GM19463 (cell line): ENCODE measurements around the gene PTPRN2.
"Not testable (repeated sequence)": the region's sequence is repeated elsewhere in the genome, so short reads cannot be mapped to it uniquely, and the experiment has no call there.

Experiments
- ATAC-seq: cut with Tn5 transposase; IDR thresholded peaks from one replicate; pipeline ENCODE4 v1.9.1; 2021; ENCODE audit warnings: mild to moderate bottlenecking, moderate library complexity; ENCODE audit not compliant: unreplicated experiment

Gene PTPRN2

DNA sequence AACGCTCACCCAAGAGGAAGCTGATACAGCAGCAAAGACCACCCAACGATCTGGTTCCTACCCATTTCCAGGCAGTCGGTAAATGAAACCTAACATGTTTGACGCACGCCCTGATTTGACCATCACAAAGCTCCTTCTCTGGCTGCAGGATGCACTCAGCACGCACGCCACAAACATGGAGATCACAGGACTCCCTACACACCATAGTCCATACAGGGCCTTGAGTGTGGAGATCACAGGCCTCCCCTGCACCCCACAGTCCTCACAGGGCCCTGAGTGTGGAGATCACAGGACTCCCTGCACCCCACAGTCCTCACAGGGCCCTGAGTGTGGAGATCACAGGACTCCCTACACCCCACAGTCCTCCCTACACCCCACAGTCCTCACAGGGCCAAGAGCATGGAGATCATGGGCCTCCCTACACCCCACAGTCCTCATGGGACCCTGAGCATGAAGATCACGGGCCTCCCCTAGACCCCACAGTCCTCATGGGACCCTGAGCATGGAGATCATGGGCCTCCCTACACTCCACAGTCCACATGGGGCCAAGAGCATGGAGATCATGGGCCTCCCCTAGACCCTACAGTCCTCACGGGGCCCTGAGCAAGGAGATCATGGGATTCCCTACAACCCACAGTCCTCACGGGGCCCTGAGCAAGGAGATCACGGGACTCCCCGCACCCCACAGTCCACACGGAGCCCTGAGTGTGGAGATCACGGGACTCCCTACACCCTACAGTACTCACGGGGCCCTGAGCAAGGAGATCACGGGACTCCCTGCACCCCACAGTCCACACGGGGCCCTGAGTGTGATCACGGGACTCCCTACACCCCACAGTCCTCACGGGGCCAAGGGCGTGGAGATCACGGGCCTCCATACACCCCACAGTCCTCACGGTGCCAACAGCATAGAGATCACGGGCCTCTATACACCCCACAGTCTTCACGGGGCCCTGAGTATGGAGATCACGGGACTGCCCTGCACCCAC, 841.6 kb downstream of the PTPRN2 start:
- no peak for ATAC-seq

DNA sequence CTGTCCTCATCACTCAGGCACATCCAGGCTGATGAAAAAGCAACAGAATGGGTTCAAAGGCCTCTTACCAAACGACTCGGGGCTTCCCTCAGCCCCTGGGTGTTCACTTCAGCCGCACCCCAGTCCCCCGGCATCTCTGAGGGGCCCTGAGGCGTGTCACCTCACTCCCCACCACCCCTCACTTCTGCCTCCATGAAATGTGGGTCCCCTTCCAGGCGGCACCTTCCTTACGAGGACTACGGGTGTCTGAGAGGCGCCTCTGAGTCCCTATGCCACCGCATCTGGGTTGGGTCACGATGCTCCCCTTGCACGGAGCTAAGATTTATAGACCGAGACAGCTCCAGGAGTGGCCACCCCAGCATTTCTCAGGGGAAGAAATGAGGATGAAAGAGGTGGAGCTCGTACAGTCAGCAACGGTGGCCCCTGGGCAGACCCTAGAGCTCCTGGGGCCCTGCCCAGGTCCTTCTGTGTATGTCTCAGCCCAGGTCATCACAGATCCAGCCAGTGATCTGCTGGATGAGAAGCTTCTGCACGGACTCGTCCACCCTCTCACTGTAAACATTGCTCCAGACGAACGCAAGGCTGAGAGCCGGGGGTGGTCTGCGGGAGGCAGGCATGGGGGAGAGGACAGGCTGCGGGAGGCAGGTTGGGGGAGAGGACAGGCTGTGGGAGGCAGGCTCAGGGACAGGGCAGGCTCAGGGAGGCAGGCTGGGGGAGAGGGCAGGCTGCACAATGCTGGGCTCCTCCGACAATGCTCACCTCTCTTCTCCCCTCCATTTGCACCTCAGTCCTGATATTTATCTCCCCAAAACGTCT, 842.6 kb downstream of the PTPRN2 start:
- ATAC-seq = no peak

DNA sequence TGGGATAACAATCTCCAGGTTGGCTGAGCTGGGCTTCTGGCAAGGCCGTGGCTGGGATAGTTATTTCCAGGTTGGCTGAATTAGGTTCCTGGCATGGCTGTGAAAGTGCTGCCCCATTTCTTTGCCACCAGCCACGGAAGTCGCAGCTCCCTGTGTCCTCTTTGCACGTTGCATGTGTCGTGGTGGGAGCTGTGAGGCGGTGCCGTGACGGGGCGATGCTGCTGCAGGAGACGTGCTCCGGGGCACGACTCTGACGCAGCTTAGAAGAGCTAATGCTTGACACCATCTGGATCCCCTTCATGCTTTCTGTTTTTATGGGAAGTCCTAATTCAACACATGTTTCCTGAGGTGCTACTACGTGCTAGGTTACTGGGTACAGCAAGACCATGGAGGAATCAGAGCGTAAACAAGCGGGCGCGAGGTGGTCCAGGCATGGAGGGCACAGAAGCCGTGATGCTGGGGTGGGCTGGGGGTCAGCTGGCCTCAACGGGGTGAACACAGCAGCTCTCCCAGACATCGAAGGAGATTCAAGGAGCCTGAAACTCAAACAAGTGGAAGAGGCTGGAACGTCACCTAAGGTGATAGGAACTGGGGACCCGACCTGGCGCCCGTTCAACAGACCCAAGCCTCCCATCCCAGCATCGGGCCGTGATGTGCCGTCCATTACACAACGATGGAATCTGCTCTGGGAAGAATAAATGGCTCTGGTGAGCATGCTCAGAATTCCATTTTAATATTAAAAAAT, 843.7 kb downstream of the PTPRN2 start:
- no peak for ATAC-seq

DNA sequence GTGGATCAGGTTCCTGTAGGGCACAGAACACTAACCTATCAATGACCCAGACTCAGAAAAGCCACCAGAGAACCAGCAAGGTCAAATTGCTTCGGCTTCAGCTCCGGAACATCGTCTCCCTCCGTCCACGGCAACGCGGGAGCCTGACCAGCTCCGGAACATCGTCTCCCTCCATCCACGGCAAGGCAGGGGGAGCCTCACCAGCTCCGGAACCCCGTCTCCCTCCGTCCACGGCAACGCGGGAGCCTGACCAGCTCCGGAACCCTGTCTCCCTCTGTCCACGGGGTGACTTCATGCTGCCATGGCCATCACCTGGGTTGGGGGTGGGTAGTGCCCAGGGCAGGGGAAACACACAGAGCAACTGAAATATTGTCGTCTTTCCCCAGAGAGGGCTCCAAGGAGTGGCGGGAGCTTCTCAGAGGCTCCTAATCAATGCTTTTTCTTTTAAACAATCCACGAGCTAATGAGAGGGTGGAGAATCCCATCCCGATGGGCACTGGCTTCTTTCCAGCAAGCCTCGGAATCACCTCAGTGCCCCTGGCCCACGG, 847.3 kb downstream of the PTPRN2 start:
- ATAC-seq = no peak

DNA sequence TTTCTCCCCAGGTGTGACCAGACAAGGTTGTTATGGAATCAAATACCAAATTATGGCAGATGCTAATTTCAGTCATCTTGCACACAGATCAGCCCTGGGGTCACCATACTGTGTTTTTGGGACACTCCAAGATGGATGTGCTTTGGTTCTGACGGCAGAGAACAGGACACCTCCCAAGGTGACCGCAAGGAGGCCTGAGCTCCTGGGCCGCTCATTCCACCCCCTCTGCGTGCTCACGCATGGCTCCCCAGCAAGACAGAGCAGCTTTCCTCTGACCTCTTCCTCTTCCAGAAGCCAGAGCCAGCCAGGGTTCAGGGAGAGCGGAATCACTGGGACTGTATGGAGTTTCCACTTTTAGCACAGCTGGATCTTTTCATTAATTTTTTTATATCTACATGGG, 848.0 kb downstream of the PTPRN2 start:
- ATAC-seq = no peak

DNA sequence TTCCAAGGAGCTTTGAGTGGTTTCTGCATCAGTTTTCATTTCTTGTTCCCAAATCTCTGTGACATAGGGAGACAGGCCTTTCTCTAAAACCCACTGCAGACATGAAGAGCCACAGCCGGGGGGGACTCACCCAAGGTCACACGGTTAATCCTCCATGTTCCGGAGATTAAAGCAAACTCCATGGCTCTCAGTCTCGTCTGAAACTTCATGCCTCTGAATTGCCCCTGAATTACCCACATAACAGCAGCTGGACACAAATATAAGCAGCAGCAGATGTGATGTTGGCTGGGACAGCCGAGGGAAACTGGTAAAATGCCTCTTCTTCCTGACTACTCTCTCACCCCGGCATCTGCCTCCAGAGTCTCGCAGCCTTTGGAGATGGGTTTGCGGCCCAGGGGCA, 848.6 kb downstream of the PTPRN2 start:
- no peak for ATAC-seq

DNA sequence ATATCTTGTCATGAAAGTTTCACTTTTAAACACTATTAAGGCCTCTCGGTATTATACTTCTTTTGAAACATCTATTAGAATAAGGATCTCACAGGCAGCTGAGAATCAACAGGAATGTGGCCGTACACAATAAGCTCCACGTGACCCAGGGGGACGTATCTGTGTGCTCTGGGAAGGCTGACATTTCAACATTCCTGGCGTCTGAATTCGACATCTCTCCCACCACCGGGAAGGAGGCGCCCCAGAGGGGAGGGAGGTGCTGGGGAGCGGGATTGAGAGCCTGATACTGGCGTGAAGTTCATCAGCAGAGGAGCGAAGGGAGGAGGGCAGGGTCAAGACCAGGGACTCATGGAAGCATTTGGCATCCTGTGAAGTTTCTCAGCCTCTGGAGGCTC, 849.6 kb downstream of the PTPRN2 start:
- ATAC-seq = no peak

DNA sequence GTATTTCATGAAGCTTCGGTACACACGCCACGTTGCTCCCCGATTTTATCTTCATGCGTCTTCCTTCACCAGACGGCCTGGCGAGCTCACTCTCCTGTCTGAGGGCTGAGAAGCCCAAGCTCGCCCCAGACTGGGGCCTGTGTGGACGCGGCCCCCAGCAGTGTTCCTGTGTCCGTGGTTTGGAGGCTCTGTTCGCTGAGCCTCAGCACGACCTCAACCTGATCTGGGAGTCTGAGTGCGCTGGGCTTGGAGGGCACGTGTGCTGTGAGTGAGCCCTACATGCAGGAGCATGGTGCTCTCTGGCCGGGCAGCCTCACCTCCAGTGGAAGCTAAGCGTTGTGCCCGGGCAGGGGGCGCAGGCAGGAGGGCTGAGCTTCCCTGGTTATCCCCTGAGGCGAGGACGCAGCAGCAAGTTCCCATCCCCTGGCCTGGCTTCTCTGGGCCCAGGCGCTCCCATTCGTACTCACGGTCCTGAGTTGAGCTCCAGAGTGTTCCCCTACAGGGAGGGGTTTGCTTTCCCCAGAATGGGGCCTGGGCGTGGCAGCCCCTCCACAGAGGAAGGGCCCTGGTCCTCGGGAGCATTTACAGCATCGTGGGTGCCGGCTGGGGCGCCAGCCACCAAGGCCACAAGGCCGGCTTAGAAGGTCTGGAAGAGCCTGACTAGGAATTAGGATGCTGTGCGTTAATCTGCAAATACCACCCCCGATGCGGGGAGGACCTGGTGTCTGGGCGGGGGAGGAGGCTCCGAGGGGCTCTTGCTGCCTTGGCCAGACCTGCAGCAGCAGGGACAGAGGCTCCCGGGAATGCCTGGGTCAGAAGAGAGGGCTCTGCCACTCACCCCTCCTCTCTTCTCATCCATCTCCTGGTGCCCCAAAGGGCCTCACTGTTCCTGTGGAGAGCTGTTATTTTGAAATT, 850.2 kb downstream of the PTPRN2 start:
- no peak for ATAC-seq

DNA sequence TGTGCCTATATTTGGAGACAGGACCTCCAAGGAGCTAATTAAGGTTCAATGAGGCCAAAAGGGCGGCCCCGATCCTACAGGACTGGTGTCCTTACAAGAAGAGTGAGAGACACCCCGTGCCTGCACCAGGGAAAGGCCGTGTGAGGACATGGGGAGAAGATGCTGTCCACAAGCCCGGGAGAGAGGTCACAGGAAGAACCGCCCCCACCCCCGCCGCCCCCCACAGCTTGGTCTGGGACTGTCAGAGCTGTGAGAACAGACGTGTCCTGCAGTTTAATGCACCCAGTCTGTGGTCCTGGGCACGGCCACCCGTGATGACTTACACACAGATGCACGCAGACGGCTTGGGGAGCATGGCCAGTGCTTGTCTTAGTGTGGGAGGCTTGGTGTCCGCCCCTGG, 851.3 kb downstream of the PTPRN2 start:
- ATAC-seq = no peak

DNA sequence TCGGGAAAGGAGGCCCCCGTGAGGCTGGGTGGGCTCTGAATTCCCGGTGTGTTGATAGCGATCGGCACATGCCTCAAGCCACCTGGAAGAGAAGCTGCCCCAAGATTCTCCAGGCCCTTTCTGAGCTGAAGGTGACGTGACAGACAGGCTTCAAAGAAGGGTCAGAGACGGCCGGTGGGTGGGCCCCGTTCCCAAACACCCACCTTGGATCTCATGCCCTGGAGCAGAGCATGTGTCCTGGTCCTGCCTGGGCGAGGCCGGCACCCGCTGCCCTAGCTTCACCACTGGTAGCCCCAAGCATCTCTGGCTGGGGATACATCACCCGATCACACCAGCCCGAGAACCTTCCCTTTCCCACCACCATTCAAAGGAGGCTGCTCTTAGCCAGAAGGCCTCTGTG, 851.8 kb downstream of the PTPRN2 start:
- no peak for ATAC-seq

DNA sequence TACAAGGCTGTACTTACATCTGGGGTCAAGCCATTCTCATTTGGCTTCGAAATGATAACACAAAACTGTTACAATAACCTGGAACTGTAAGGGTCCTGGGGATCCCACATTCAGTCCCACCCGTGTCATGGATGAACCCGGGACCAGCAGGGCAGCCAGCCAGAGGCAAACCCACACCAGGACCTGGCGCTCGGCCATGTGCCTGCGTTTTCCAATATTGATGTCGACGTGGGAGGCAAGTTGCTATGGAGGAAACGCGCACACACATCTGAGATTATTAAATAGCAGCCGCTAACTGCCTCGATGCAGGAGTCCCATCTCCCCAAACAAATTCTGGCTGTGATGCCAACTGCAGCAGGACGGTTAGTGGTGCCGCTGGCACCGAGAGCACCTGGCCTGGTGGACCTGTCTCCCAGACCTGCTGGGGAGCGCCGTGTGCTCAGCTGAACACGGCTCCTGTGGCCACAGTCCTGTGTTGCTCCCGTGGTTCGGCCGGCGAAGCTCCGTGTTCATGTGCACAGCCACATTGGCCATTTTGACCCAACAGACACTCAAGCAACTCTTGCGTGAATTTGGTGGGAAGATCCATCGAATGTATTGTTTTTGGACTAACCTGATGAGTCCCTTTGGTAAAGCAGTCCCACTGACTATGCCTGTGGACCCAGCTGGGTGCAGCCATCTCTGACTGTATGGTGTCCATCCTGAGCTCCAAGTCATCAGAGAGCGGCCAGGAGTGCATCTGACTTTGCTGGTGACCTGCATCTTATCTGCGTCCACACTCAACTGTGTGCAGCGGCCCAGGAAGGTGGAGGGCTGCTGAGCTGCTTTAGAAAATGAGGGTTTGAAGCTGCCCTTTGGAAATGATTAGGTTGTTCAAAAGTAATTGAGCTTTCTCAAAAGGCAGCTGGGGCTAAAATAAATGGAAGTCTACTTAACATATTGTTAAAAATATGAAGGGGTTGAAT, 852.7 kb downstream of the PTPRN2 start:
- no peak for ATAC-seq

DNA sequence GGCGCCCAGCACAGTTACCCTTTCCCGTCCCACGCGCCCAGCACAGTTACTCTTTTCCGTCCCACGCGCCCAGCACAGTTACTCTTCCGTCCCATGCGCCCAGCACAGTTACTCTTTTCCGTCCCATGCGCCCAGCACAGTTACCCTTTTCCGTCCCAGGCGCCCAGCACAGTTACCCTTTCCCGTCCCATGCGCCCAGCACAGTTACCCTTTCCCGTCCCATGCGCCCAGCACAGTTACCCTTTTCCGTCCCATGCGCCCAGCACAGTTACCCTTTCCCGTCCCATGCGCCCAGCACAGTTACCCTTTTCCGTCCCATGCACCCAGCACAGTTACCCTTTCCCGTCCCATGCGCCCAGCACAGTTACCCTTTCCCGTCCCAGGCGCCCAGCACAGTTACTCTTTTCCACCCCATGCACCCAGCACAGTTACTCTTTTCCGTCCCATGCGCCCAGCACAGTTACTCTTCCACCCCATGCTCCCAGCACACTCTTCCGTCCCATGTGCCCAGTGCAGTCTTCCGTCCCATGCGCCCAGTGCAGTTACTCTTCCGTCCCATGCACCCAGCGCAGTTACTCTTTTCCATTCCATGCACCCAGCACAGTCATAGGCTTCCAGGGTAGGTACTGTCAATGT, 853.7 kb downstream of the PTPRN2 start:
- ATAC-seq = not testable (repeated sequence)

DNA sequence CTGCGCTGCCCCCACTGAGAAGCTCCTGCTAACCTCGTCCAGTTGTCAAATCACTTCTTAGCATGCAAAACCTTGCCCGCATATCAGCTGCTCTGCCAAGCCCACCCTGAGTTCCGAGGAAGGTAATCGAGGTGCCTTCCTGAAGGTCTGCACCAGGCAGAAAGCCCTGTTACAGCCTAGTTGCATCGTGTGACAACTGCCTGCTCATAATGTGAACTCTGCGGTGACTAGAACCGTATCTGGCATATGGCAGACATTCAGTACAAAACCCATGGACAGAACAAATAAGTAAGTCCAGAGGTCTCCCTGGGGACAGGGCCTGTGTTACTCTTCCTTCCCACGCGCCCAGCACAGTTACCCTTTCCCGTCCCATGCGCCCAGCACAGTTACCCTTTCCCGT, 856.5 kb downstream of the PTPRN2 start:
- no peak for ATAC-seq

DNA sequence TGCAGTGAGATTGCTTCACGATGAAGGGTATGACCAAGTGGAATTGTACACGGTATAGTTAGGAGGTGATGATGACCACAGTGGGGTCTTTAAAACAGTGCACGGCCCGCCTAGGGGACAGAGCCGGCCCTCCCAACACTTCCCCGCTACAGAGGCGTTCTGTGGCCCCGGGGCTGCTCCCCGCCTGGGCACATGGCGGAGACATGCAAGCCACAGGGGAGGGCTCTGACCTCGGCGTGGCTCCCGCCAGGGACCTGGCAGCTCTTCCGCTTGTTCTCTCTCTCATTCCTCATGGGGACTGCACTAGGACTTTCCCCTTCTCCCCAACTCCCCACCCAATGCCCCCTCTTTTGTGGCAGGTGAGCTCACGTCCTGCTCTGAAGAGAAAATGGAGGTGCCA, 857.0 kb downstream of the PTPRN2 start:
- ATAC-seq = no peak

DNA sequence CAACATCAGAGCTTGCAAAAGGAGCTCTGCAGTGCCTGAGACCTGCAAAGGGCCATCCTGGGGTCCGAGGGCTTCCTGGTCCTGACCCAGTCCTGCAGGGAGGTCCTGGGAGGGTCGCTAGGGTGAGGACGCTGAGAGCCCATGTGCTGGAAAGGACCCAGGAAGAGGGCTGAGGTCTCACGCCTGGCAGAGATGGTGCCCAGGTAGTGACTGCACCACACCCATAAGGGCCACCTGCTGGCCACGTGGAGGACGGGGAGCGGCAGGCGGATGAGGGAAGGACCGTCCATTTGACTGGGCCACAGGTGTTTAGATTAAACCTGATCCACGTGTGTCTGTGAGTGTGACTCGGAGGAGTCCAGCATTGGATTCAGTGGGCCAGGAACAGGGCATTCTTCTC, 858.1 kb downstream of the PTPRN2 start:
- no peak for ATAC-seq

DNA sequence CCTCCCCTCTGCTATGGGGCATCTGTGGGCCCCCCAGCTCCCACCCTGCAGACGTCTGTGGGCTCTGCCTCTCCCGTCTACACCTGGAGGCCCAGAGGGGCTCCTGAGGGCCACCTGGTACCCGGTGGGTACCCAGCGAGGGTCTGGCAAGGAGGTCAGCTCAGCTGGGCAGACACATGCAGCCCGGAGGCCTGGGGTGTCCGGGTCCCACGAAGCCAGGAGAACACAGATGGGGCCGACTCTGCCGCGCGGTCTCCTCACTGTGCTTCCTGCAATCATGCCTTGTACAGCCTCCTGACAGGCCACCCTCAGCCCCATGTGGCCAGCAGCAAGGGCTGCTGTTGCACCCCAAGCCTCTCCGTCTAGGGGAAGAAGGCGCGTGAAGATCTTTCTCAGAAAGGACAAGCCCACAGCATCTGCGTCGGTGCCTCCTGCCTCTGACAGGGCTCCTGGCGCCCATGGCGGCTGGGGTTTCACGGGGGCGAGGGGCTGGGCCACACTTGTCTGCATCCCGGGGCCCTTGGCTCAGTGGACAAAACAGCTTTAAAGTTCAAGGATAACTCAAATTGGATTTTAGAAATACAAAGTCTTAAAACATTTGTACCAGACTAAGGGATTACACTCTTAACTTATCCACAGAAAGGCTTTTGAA, 859.5 kb downstream of the PTPRN2 start:
- no peak for ATAC-seq

DNA sequence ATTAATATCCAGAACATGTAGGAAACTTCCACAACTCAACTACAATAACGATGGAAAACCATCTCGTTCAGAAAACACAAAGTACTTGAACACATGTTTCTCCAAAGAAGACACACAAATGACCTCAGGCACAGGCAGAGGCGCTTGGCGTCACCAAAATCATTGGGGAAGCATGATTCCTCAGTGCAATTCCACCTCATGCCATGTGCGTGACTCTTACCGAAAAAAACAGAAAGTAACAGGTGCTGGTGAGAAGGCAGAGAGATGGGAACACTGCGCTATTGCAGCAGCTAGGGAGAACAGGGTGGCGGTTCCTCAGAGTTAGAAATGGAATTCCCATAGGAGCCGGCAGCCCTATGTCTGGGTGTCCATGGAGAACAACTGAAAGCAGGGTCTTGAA, 860.9 kb downstream of the PTPRN2 start:
- ATAC-seq = no peak

DNA sequence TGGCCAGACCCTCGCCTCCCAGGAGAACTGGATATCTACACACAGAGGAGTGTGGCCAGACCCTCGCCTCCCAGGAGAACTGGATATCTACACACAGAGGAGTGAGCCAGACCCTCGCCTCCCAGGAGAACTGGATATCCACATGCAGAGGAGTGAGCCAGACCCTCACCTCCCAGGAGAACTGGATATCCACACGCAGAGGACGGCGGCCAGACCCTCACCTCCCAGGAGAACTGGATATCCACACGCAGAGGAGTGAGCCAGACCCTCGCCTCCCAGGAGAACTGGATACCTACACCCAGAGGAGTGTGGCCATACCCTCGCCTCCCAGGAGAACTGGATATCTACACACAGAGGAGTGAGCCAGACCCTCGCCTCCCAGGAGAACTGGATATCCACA, 862.3 kb downstream of the PTPRN2 start:
- not testable (repeated sequence) for ATAC-seq
